Spinal cord (tissue), 10 donors: ENCODE data around the gene QSER1. TPM values are rescaled to one million over a fixed set of nuclear protein-coding genes. Genes with fewer than 3 reads are reported as not detected.
"Not testable (repeated sequence)": the region's sequence is repeated elsewhere in the genome, so short reads cannot be mapped to it uniquely, and the experiment has no call there.

Experiments
- DNase-seq, 6 donors: peaks; one replicate each; pipeline versions ENCODE4 v3.0.0 to v3.0.0-alpha.2; 2013 to 2015; ENCODE audit warnings: low spot score in 6 of 6, low read depth in 4 of 6
- H3K27ac ChIP-seq: one replicate; pipeline ENCODE4 v1.5.1; 2013; ENCODE audit warnings: low read depth, low read length, control low read depth
- H3K27me3 ChIP-seq: one replicate; pipeline ENCODE4 v1.6.1; 2013; ENCODE audit warnings: low read length; ENCODE audit not compliant: control insufficient read depth, insufficient read depth
- H3K36me3 ChIP-seq: one replicate; pipeline ENCODE4 v1.6.1; 2013; ENCODE audit warnings: low read length; ENCODE audit not compliant: control insufficient read depth, insufficient read depth
- H3K4me1 ChIP-seq: one replicate; pipeline ENCODE4 v1.6.1; 2013; ENCODE audit warnings: low read length; ENCODE audit not compliant: control insufficient read depth, insufficient read depth
- H3K4me3 ChIP-seq: one replicate; pipeline ENCODE4 v1.5.1; 2013; ENCODE audit warnings: low read depth, low read length, control low read depth
- H3K9me3 ChIP-seq: one replicate; pipeline ENCODE4 v1.6.1; 2013; ENCODE audit warnings: low read length; ENCODE audit not compliant: control insufficient read depth, insufficient read depth
- WGBS: methylation state at CpG from one replicate; pipeline ENCODE4 v1.1.5; 2013; ENCODE audit warnings: missing lambda C conversion rate; ENCODE audit not compliant: insufficient coverage; 5-methylcytosine and 5-hydroxymethylcytosine counted together
- polyA plus RNA-seq, 2 donors: library from polyadenylated mRNA; unstranded; fragments of 120-200 nt; gene quantifications; one replicate each; pipeline ENCODE4 v1.2.1, GENCODE V29; 2013; ENCODE audit not compliant: insufficient read length in 2 of 2
- total RNA-seq, 2 donors: library from RNA; depleted of rRNA in 1 of 2; stranded (reverse); fragments of 120-200 nt in 1 of 2; fragments of >200 nt in 1 of 2; gene quantifications; one replicate each; pipeline versions ENCODE4 v1.2.3 to v1.2.4, GENCODE V29; 2013 to 2014
- donor health status: healthy.

The QSER1 gene
- total and polyA plus RNA-seq, 4 donors = 19.6 to 55.4 (median 40.0) TPM

DNA sequence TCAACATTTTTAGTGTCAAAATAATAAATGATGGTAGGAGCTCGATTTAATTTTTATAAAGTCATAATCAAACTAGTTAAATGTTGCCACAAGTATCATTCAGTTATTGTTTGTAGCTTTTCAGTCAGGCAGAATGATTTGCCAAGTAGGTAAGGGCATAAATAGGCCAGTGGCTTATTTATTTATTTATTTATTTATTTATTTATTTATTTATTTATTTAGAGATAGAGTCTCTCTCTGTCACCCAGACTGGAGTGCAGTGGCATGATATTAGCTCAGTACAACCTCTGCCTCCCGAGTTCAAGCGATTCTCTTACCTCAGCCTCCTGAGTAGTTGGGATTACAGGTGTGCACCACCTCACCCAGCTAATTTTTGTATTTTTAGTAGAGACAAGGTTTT, 79.6 kb downstream of the QSER1 start:
- not testable (repeated sequence) for H3K4me1 ChIP-seq, H3K4me3 ChIP-seq, H3K9me3 ChIP-seq, H3K36me3 ChIP-seq, H3K27me3 ChIP-seq, DNase-seq, H3K27ac ChIP-seq
- 100% methylated on average over 2 of the region's 3 CpGs for WGBS

DNA sequence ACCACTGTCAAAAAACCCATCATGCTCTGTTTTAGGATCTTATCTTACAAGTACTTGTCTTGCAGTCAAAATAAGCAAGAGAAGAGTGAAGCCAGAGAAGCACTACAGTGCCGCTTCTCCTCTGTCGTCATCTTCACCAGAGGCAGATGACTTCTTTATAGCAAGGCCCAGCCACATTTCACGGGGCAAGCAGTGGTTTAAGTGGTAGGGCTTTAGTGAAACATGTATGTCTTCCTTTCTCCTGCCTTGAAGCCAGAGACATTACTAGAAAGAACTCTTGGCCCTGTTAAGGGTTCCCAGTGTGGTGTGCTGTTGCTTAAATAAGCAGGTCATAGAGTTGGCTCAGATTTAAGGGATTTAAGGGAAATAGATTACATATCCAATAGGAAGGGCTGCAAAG, 80.2 kb downstream of the QSER1 start:
- H3K4me1 ChIP-seq = no peaks in the 10 kb centered on the region
- no peaks in the 10 kb centered on the region for H3K27me3 ChIP-seq
- WGBS = 100% methylated on average over 1 of the region's 3 CpGs
- no peaks in the 10 kb centered on the region for H3K9me3 ChIP-seq
- H3K4me3 ChIP-seq = no peak overlapping the region
- H3K27ac ChIP-seq = no peak overlapping the region
- no peak for DNase-seq
- H3K36me3 ChIP-seq = peaks cover 6% of the 10 kb centered on the region

DNA sequence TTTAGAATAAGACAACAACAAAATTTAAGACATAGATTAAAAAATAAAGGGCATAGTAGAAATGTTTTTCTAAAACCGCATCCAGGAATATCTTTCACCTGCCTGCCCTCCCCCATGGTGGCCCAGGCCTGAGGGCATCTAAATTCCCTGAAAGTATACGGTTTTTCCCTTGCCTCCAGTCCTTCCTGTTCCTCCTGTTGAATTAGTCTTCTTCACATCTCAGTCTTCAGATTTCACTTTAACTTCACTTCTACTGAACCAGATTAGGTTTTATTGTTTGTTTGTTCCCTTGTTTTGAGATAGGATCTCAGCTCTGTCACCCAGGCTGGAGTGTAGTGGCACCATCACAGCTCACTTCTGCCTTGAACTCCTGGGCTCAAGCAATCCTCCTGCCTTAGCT, 90.0 kb downstream of the QSER1 start:
- no peaks in the 10 kb centered on the region for H3K36me3 ChIP-seq
- no peak overlapping the region for H3K4me3 ChIP-seq
- DNase-seq = no peak
- no peaks in the 10 kb centered on the region for H3K9me3 ChIP-seq
- H3K27me3 ChIP-seq = no peaks in the 10 kb centered on the region
- WGBS = 86% methylated on average over 1 of the region's 2 CpGs
- H3K4me1 ChIP-seq = no peaks in the 10 kb centered on the region
- no peak overlapping the region for H3K27ac ChIP-seq

DNA sequence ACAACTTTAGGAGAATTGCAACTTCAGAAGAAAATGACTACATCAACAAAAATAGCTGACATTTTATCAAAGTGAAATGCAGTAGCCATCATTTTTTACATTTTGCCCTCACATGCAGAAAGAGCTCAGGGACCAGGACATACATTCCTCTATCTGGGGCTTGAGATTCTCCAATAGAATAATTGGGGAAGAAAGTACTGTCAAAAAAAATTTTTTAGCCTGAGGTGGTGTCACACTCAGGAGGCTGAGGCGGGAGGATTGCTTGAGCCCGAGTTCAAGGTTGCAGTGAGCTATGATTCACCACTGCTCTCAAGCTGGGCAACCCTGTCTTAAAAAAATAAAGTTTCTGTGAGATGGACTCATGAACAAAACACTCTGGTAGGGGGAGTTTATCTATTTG, 90.9 kb downstream of the QSER1 start:
- H3K36me3 ChIP-seq = no peaks in the 10 kb centered on the region
- no peaks in the 10 kb centered on the region for H3K9me3 ChIP-seq
- H3K4me3 ChIP-seq = no peak overlapping the region
- DNase-seq = no peak
- H3K27me3 ChIP-seq = no peaks in the 10 kb centered on the region
- WGBS = 89% methylated on average over 2 of the region's 2 CpGs
- no peaks in the 10 kb centered on the region for H3K4me1 ChIP-seq
- no peak overlapping the region for H3K27ac ChIP-seq

DNA sequence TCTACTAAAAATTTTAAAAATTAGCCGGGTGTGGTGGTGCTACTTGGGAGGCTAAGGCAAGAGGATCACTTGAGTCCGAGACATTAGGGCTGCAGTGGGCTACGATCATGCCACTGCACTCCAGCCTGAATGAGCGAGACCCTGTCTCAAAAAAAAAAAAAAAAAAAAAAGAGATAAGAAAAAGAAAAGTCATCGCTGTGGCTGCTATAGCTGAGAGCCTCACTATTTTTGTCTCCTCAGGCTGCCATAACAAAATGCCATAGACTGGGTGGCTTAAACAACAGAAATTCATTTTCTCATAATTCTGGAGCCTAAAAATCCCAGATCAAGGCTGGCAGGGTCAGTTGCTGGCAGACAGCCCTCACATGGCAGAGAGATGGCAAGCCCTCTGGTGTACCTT, 93.0 kb downstream of the QSER1 start:
- H3K4me3 ChIP-seq = no peak overlapping the region

DNA sequence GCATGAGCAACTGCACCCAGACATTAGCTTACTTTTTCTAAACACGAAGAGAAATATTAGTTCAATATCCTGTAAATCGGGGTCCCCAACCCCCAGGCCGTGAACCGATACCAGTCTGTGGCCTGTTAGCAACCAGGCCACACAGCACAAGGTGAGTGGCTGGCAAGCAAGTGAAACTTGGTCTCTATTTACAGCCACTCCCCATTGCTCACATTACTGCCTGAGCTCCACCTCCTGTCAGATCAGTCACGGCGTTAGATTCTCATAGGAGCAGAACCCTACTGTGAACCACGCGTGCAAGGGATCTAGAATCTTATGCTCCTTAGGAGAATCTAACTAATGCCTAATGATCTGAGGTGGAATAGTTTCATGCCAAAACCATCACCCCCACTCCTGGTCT, 95.2 kb downstream of the QSER1 start:
- Histone ChIP-seq H3K4me1 (no peaks in the 10 kb centered on the region), H3K27me3 (no peaks in the 10 kb centered on the region), H3K4me3 (no peak overlapping the region), H3K36me3 (no peaks in the 10 kb centered on the region), H3K9me3 (no peaks in the 10 kb centered on the region), H3K27ac (no peak overlapping the region)
- DNase-seq = no peak
- WGBS = 100% methylated on average over 4 of the region's 8 CpGs

More for the DNA sequence above, 93.0 kb downstream of the QSER1 start:
- H3K27ac ChIP-seq = no peak overlapping the region
- no peak for DNase-seq
- no peaks in the 10 kb centered on the region for H3K4me1 ChIP-seq
- WGBS = 100% methylated on average over 1 of the region's 5 CpGs
- H3K36me3 ChIP-seq = no peaks in the 10 kb centered on the region
- no peaks in the 10 kb centered on the region for H3K27me3 ChIP-seq
- no peaks in the 10 kb centered on the region for H3K9me3 ChIP-seq

DNA sequence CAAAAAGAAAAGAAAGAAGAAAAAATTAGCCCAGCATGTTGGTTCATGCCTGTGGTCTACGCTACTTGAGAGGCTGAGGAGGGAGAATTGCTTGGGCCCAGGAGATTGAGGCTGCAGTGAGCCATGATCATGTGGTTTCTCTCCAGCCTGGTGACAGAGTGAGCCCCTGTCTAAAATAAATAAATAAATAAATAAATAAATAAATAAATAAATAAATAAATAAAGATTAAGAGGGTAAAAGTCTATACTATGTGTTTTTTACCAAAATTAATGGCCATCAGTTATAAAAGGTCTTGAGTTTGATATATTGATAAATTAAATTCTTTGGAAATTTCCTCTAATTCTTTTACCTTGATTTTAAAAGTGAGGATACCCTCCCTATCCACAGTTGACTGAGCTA, 97.9 kb downstream of the QSER1 start:
- Histone ChIP-seq H3K36me3 (no peaks in the 10 kb centered on the region), H3K4me1 (no peaks in the 10 kb centered on the region), H3K27ac (no peak overlapping the region), H3K9me3 (no peaks in the 10 kb centered on the region), H3K27me3 (no peaks in the 10 kb centered on the region), H3K4me3 (no peak overlapping the region)
- DNase-seq = no peak
- no CpG with 5 or more reads among the region's 1 CpG for WGBS

DNA sequence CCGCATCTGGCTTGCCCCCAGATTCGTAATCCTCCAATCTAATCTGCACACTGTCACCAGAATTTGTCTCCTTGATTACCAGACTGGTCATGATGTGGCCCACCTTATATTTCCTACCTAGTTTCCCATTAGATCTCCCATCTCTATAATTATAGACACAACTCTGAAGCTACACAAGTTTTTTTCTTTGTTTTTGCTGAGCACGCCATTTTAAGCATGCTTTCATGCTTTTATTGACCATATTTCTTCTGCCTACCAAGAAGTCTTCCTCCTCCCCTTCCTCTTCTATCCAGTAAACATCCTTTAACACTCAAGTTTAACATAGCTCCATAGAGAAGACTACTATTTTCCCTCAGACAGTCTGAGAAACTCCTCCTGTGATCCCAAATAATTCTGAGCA, 98.8 kb downstream of the QSER1 start:
- H3K4me1 ChIP-seq = no peaks in the 10 kb centered on the region
- no peaks in the 10 kb centered on the region for H3K36me3 ChIP-seq
- H3K9me3 ChIP-seq = no peaks in the 10 kb centered on the region
- DNase-seq = no peak
- no peaks in the 10 kb centered on the region for H3K27me3 ChIP-seq
- no peak overlapping the region for H3K27ac ChIP-seq
- no peak overlapping the region for H3K4me3 ChIP-seq
- whole genome bisulfite sequencing = 98% methylated on average over 3 of the region's 3 CpGs

DNA sequence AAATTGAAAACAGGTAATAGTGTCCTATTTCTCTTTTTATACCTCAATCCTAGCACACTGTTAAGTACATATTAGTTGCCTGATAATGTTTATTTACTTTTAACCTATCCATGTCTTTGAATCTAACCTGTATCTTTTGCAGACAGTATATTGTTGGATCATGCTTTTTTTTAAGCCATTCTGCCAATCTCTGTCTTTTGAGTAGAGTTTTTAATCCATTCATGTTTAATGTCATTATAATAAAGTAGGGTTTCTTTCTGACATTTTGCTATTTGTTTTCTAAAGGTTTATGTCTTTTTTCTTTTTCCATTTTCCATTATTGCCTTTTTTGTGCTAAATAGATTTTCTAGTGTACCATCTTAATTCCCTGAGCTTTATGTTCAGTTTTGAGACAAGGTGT, 99.3 kb downstream of the QSER1 start:
- no peak overlapping the region for H3K27ac ChIP-seq
- no peaks in the 10 kb centered on the region for H3K4me1 ChIP-seq
- DNase-seq = no peak
- H3K36me3 ChIP-seq = no peaks in the 10 kb centered on the region
- no peaks in the 10 kb centered on the region for H3K9me3 ChIP-seq
- H3K4me3 ChIP-seq = no peak overlapping the region
- H3K27me3 ChIP-seq = no peaks in the 10 kb centered on the region

DNA sequence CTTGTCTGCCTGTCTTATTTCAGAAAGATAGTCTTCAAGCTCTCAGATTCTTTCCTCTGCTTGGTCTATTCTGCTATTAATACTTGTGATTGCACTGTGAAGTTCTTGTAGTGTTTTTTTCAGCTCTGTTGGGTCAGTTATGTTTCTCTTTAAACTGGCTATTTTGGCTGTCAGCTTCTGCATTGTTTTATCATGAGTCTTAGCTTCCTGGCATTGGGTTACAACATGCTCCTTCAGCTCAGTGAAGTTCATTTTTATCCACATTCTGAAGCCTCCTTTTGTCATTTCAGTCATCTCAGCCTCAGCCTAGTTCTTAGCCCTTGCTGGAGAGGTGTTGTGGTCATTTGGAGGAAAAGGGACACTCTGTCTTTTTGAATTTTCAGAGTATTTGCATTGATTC, 107.6 kb downstream of the QSER1 start:
- DNase-seq = no peak
- H3K36me3 ChIP-seq = no peaks in the 10 kb centered on the region
- H3K27me3 ChIP-seq = no peaks in the 10 kb centered on the region
- no peaks in the 10 kb centered on the region for H3K9me3 ChIP-seq
- no peak overlapping the region for H3K27ac ChIP-seq
- H3K4me1 ChIP-seq = no peaks in the 10 kb centered on the region
- H3K4me3 ChIP-seq = no peak overlapping the region

DNA sequence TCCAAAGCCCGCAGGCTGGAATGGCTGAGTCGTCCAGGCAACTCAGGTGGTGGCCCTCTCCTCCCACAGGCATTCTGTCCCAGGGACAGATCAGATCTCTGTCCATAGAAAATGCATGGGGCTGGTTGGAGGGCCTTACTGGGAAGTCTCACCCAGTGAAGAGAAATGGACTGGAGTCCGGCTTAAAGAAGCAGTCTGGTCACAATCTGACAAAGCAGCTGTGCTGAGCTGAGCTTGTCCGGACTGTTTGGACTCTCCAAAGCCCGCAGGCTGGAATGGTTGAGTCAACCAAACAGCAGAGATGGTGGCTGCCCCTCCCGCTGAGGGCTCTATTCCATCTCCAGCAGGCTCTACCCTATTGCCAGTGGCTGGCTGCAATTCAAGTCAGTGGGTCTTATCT, 108.7 kb downstream of the QSER1 start:
- DNase-seq = no peak
- no peak overlapping the region for H3K4me3 ChIP-seq
- WGBS = 68% methylated on average over 5 of the region's 6 CpGs
- no peaks in the 10 kb centered on the region for H3K9me3 ChIP-seq
- H3K27ac ChIP-seq = no peak overlapping the region
- no peaks in the 10 kb centered on the region for H3K27me3 ChIP-seq
- no peaks in the 10 kb centered on the region for H3K36me3 ChIP-seq
- H3K4me1 ChIP-seq = no peaks in the 10 kb centered on the region
